RWPE2 (cell line): ENCODE measurements around the gene REELD1.

ENCODE experiments used
- ATAC-seq: fragments of 200-7000 bp; cut with Tn5 transposase; 3 replicates; pipeline ENCODE4 v1.9.1; 2021; ENCODE audit warnings: low read depth
- DNase-seq: peaks from one replicate; pipeline ENCODE4 v3.0.0-alpha.2; 2020; ENCODE audit warnings: low spot score
- H3K27ac ChIP-seq: fragments of 450-650 bp; 2 replicates; pipeline ENCODE4 v1.5.1; 2017; ENCODE audit warnings: mild to moderate bottlenecking; ENCODE audit not compliant: poor library complexity, severe bottlenecking
- H3K27me3 ChIP-seq: fragments of 250-450 bp; sonication (Bioruptor Pico); 2 replicates; pipeline ENCODE4 v1.5.1; 2021; ENCODE audit warnings: mild to moderate bottlenecking, moderate library complexity; ENCODE audit not compliant: insufficient read depth, poor library complexity, severe bottlenecking
- H3K36me3 ChIP-seq: fragments of 250-450 bp; sonication (Bioruptor Pico); 2 replicates; pipeline ENCODE4 v1.5.1; 2020; ENCODE audit warnings: low read depth, mild to moderate bottlenecking, moderate library complexity
- H3K4me1 ChIP-seq: fragments of 250-450 bp; sonication (Bioruptor Pico); 2 replicates; pipeline ENCODE4 v1.5.1; 2021; ENCODE audit warnings: mild to moderate bottlenecking, moderate library complexity; ENCODE audit not compliant: insufficient read depth, poor library complexity, severe bottlenecking
- H3K4me3 ChIP-seq: fragments of 250-450 bp; sonication (Bioruptor Pico); 2 replicates; pipeline ENCODE4 v1.5.1; 2021; ENCODE audit warnings: mild to moderate bottlenecking, moderate library complexity; ENCODE audit not compliant: severe bottlenecking
- H3K9me3 ChIP-seq: fragments of 250-450 bp; sonication (Bioruptor Pico); 2 replicates; pipeline ENCODE4 v1.5.1; 2021; ENCODE audit warnings: mild to moderate bottlenecking, moderate library complexity; ENCODE audit not compliant: severe bottlenecking
- CTCF ChIP-seq: fragments of 450-650 bp; IDR thresholded peaks from one replicate; pipeline ENCODE4 v1.5.1; 2017; ENCODE audit warnings: mild to moderate bottlenecking, moderate library complexity; ENCODE audit not compliant: poor library complexity, severe bottlenecking

REELD1 gene

GRCh38 chr4:146214238-146214637 is at the start of gene REELD1:
Gene REELD1 (plus strand): TSS chr4:146214538. CDS start chr4:146216953, 2,415 bp downstream.
- Histone ChIP-seq H3K27ac (no peak within 1 kb of the TSS), H3K36me3 (no peaks in the 10 kb centered on the region), H3K27me3 (no peaks in the 10 kb centered on the region), H3K4me1 (no peaks in the 10 kb centered on the region), H3K4me3 (no peak within 1 kb of the TSS), H3K9me3 (no peaks in the 10 kb centered on the region)
- no peak for TF ChIP-seq CTCF
- DNase-seq (no peak), ATAC-seq (no peak)

- H3K4me1 ChIP-seq, result peaks cover 10% of the 10 kb centered on the region
- TF ChIP-seq CTCF, result no peak
Measured at GRCh38 chr4:146165221-146165620, 49.1 kb upstream of the REELD1 start.

GRCh38 chr4:146165840-146166239 is 48.5 kb upstream of the REELD1 start:
- Histone ChIP-seq H3K36me3 (no peaks in the 10 kb centered on the region), H3K27ac (peak overlapping the region; percentile 61)

More at GRCh38 chr4:146165221-146165620, 49.1 kb upstream of the REELD1 start:
- Histone ChIP-seq H3K36me3 (no peaks in the 10 kb centered on the region), H3K27ac (peak overlapping the region; percentile 61), H3K4me3 (no peak overlapping the region), H3K9me3 (no peaks in the 10 kb centered on the region), H3K27me3 (no peaks in the 10 kb centered on the region)
- ATAC-seq (no peak), DNase-seq (no peak)

GRCh38 chr4:146170149-146170548 is 44.2 kb upstream of the REELD1 start:
- DNase-seq, result no peak
- ATAC-seq, result no peak
- Histone ChIP-seq H3K36me3 (no peaks in the 10 kb centered on the region), H3K9me3 (no peaks in the 10 kb centered on the region), H3K4me1 (peaks cover 15% of the 10 kb centered on the region), H3K27ac (no peak overlapping the region), H3K27me3 (no peaks in the 10 kb centered on the region), H3K4me3 (no peak overlapping the region)
- TF ChIP-seq CTCF, result no peak

More at GRCh38 chr4:146165840-146166239, 48.5 kb upstream of the REELD1 start:
- Histone ChIP-seq H3K4me1 (peaks cover 10% of the 10 kb centered on the region), H3K9me3 (no peaks in the 10 kb centered on the region), H3K4me3 (no peak overlapping the region), H3K27me3 (no peaks in the 10 kb centered on the region)
- no peak for TF ChIP-seq CTCF
- DNase-seq (no peak), ATAC-seq (peak; percentile 96)

GRCh38 chr4:146175541-146176453 is 38.5 kb upstream of the REELD1 start, which contains the start of gene LSM6:
Gene LSM6 (plus strand): TSS chr4:146175718. CDS start chr4:146182922, 7,204 bp downstream.
- DNase-seq (peak; percentile 80), ATAC-seq (peak; percentile 85)
- no peak for TF ChIP-seq CTCF
- Histone ChIP-seq H3K36me3 (peaks cover 8% of the 10 kb centered on the region), H3K4me1 (peaks cover 15% of the 10 kb centered on the region), H3K27me3 (no peaks in the 10 kb centered on the region), H3K27ac (peak within 1 kb of the TSS; percentile 51), H3K9me3 (no peaks in the 10 kb centered on the region), H3K4me3 (peak within 1 kb of the TSS; percentile 79)
